Suprapubic skin (tissue), 4 donors: ENCODE measurements around the gene SPAG6. TPM values are rescaled to one million over a fixed set of nuclear protein-coding genes. Genes with fewer than 3 reads are reported as not detected.

Experiments
- DNase-seq, 2 donors: peaks; one replicate each; pipeline ENCODE4 v3.0.0-alpha.2; 2019; ENCODE audit warnings: low spot score in 2 of 2
- H3K27ac ChIP-seq: fragments of 200-600 bp; sonication (generic); one replicate; pipeline ENCODE4 v1.5.1; 2019
- H3K27me3 ChIP-seq: fragments of 200-600 bp; sonication (generic); one replicate; pipeline ENCODE4 v1.5.1; 2019
- H3K36me3 ChIP-seq: fragments of 200-600 bp; sonication (generic); one replicate; pipeline ENCODE4 v1.5.1; 2019
- H3K4me1 ChIP-seq: fragments of 200-600 bp; sonication (generic); one replicate; pipeline ENCODE4 v1.5.1; 2019
- H3K4me3 ChIP-seq: fragments of 200-600 bp; sonication (generic); one replicate; pipeline ENCODE4 v1.5.1; 2019; ENCODE audit warnings: mild to moderate bottlenecking
- H3K9me3 ChIP-seq: fragments of 200-600 bp; sonication (generic); one replicate; pipeline ENCODE4 v1.5.1; 2019
- EP300 ChIP-seq: sonication (generic); formaldehyde crosslinking; IDR thresholded peaks from one replicate; pipeline ENCODE4 v1.6.1; 2017; ENCODE audit warnings: antibody characterized with exemption
- POLR2A ChIP-seq, 2 donors: fragments of 450-650 bp; IDR thresholded peaks; one replicate each; pipeline ENCODE4 v1.6.1; 2017; ENCODE audit warnings: antibody characterized with exemption in 2 of 2, mild to moderate bottlenecking in 2 of 2, moderate library complexity in 2 of 2
- POLR2AphosphoS5 ChIP-seq, 3 donors: sonication (generic); formaldehyde crosslinking; IDR thresholded peaks; one replicate each; pipeline ENCODE4 v1.6.1; 2017; ENCODE audit warnings: antibody characterized with exemption in 3 of 3
- WGBS: methylation state at CpG from one replicate; pipeline ENCODE4 v1.1.5; 2018; 5-methylcytosine and 5-hydroxymethylcytosine counted together
- total RNA-seq, 4 donors: library from RNA; depleted of rRNA; stranded (reverse); fragments of >200 nt; gene quantifications; one replicate each; pipeline ENCODE4 v1.1.0, GENCODE V29; 2016
- TF ChIP-seq, protein P1 (sequence below), 2 donors: fragments of 200-600 bp in 1 of 2; fragments of 450-650 bp in 1 of 2; sonication (generic) in 1 of 2; IDR thresholded peaks; one replicate each; pipeline ENCODE4 v1.5.1; 2016 to 2019; ENCODE audit warnings: antibody characterized with exemption in 2 of 2, mild to moderate bottlenecking in 1 of 2, moderate library complexity in 1 of 2

Gene SPAG6
- total RNA-seq, 4 donors from 2014 or later: 0.34 to 1.1 (median 0.72) TPM; not detected in 1

DNA sequence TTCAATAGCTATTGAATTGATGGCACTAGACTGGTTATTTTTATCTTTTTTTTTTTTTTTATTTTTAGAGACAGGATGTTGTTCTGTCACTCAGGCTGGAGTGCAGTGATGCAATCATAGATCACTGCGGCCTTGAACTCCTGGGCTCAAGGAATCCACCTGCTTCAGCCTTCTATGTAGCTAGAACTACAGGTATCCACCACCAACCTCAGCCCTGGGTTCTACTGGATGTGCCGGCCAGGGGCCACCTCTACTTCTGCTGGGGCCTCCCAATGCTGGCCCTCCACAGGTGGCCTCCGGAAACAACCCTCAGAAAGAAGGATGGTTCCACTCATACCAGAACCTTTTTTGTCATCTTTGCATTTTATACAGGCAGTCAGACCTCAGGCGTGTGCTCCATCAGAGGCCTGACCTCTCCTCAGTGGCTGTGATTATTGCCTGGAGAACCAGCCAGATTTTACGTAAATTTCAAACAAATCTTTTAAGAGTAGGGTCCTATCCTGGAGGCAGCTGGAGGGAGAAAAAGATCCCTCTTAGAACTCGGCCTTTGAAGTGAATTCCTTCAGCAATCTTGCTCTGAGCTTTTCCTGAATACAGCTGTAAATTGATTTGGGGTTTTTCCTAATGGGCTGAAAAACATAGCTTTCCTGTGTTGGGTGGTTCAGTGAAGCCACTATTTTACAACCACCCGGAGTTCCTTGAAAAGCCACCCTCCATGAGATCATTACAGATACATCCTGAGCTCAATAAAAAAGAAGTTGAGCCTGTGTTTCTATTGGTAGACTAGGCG is 110.0 kb downstream of the SPAG6 start:
- WGBS: 73% methylated on average over 8 of the region's 8 CpGs
- Histone ChIP-seq H3K27me3 (no peaks in the 10 kb centered on the region), H3K9me3 (no peaks in the 10 kb centered on the region), H3K27ac (no peak overlapping the region), H3K36me3 (no peaks in the 10 kb centered on the region), H3K4me3 (no peak overlapping the region), H3K4me1 (no peaks in the 10 kb centered on the region)
- no peak for DNase-seq
- TF ChIP-seq, protein P1, sequence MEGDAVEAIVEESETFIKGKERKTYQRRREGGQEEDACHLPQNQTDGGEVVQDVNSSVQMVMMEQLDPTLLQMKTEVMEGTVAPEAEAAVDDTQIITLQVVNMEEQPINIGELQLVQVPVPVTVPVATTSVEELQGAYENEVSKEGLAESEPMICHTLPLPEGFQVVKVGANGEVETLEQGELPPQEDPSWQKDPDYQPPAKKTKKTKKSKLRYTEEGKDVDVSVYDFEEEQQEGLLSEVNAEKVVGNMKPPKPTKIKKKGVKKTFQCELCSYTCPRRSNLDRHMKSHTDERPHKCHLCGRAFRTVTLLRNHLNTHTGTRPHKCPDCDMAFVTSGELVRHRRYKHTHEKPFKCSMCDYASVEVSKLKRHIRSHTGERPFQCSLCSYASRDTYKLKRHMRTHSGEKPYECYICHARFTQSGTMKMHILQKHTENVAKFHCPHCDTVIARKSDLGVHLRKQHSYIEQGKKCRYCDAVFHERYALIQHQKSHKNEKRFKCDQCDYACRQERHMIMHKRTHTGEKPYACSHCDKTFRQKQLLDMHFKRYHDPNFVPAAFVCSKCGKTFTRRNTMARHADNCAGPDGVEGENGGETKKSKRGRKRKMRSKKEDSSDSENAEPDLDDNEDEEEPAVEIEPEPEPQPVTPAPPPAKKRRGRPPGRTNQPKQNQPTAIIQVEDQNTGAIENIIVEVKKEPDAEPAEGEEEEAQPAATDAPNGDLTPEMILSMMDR (IDR thresholded peaks at IDR 0.05): no peak
- TF ChIP-seq POLR2A (IDR thresholded peaks at IDR 0.05) (no peak), EP300 (no peak), POLR2AphosphoS5 (IDR thresholded peaks at IDR 0.05) (no peak)

GRCh38 chr10:22456486-22456885 is 111.2 kb downstream of the SPAG6 start:
- DNase-seq: no peak
- H3K4me3 ChIP-seq: no peak overlapping the region
- no peaks in the 10 kb centered on the region for H3K4me1 ChIP-seq
- 93% methylated on average over 2 of the region's 2 CpGs for WGBS
- TF ChIP-seq POLR2AphosphoS5 (IDR thresholded peaks at IDR 0.05) (no peak), POLR2A (IDR thresholded peaks at IDR 0.05) (no peak), EP300 (no peak)
- TF ChIP-seq, protein P1 (IDR thresholded peaks at IDR 0.05): no peak
- no peaks in the 10 kb centered on the region for H3K27me3 ChIP-seq
- no peaks in the 10 kb centered on the region for H3K36me3 ChIP-seq
- no peak overlapping the region for H3K27ac ChIP-seq
- no peaks in the 10 kb centered on the region for H3K9me3 ChIP-seq

GRCh38 chr10:22458272-22459038 is 113.2 kb downstream of the SPAG6 start:
- Histone ChIP-seq H3K36me3 (no peaks in the 10 kb centered on the region), H3K27me3 (no peaks in the 10 kb centered on the region), H3K4me3 (no peak overlapping the region), H3K4me1 (no peaks in the 10 kb centered on the region), H3K27ac (no peak overlapping the region), H3K9me3 (no peaks in the 10 kb centered on the region)
- 91% methylated on average over 9 of the region's 9 CpGs for WGBS
- no peak for DNase-seq
- TF ChIP-seq, protein P1 (IDR thresholded peaks at IDR 0.05): no peak
- TF ChIP-seq POLR2A (IDR thresholded peaks at IDR 0.05): no peak
- TF ChIP-seq EP300: no peak
- no peak for TF ChIP-seq POLR2AphosphoS5 (IDR thresholded peaks at IDR 0.05)

DNA sequence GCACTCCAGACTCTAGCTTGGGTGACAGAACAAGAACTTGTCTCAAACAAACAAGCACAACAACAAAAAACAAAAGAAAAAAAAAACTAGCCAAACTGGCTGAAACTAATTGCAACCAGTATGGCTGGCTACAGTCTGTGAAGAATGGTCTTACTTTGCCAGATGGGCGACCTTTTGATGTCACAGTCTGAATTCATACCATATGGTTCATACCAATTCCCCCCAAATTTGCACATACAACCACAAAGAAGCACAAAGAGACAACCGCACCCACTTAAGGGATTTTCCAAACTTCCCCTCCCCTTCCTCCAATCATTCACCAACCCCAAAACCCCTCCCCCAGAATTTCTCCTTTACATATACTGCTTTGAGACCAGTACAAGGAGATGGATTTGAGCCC is 114.2 kb downstream of the SPAG6 start:
- WGBS: 82% methylated on average over 2 of the region's 2 CpGs
- Histone ChIP-seq H3K36me3 (no peaks in the 10 kb centered on the region), H3K27me3 (no peaks in the 10 kb centered on the region), H3K4me1 (no peaks in the 10 kb centered on the region), H3K9me3 (no peaks in the 10 kb centered on the region), H3K4me3 (no peak overlapping the region), H3K27ac (no peak overlapping the region)
- TF ChIP-seq EP300 (no peak), POLR2AphosphoS5 (IDR thresholded peaks at IDR 0.05) (no peak), POLR2A (IDR thresholded peaks at IDR 0.05) (no peak)
- TF ChIP-seq, protein P1 (IDR thresholded peaks at IDR 0.05): no peak
- no peak for DNase-seq

DNA sequence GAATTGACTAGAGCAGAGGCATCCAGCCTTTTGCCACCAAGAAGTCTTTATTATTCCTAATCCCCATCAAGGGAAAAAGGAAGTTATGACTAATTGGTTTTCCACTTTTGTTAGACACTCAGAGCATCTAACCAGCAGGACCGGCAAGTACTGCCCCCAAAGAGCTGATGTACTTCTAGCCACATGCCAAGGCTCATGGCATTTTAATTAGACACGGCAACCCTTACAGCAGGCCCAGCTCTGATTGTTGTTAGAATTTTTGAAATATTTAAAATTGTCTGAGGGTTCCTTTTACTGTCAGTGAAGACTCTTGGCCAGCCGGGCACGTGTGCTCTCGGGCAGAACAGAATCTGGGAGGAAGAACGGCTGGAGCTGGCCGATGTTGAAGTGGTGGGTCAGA is 114.8 kb downstream of the SPAG6 start:
- H3K27me3 ChIP-seq: no peaks in the 10 kb centered on the region
- WGBS: 89% methylated on average over 7 of the region's 7 CpGs
- no peaks in the 10 kb centered on the region for H3K9me3 ChIP-seq
- no peak overlapping the region for H3K4me3 ChIP-seq
- H3K4me1 ChIP-seq: no peaks in the 10 kb centered on the region
- TF ChIP-seq POLR2AphosphoS5 (IDR thresholded peaks at IDR 0.05) (no peak), EP300 (no peak), POLR2A (IDR thresholded peaks at IDR 0.05) (no peak)
- TF ChIP-seq, protein P1 (IDR thresholded peaks at IDR 0.05): no peak
- no peak overlapping the region for H3K27ac ChIP-seq
- no peaks in the 10 kb centered on the region for H3K36me3 ChIP-seq
- no peak for DNase-seq
